Measurements from ENCODE around the gene SSH2. TPM values are rescaled to one million over a fixed set of nuclear protein-coding genes. Genes with fewer than 3 reads are reported as not detected.
A peak's percentile ranks its signal among the peaks of the same experiment; 100 is the strongest.

Gene SSH2
- total and polyA plus RNA-seq, 9 of the 15 experiments (the other 6 are each of a cell fraction or from before 2014, with no cell fraction given), result 3.9 to 16.1 (median 10.2) TPM

DNA sequence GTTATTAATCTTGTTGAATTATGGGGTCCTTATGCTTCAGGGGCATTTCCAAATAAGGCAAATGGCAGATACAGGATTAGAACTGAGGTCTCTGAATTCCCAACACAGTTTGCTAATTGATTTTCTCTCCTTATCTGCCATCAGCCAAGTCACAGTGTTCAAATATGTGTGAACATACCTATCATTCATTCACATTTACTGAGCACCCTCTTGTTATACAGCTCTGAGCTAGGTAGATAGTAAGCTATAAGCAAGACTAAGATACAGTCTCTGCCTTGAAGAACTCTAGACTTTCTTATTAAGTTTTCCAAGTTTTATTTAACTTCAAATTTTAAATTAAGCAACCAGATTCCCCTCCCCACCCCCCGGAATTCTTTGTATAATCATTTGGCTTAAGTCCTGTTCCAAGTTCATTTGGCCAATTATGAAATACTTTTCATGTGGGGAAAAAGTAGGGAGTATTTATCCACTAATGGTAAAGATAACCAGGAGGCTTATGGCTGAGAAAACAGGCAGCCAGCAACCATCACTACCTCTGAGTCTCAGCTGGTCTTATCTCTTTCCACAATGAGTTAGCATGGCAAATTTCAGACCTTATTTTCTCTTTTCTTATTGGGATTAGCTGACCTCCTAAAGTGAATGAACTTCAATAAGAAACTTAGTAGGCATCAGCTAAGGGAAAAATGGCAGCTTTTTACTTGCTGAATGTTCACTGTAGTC, 275.9 kb downstream of the SSH2 start (continued):
- TF ChIP-seq, protein P1, sequence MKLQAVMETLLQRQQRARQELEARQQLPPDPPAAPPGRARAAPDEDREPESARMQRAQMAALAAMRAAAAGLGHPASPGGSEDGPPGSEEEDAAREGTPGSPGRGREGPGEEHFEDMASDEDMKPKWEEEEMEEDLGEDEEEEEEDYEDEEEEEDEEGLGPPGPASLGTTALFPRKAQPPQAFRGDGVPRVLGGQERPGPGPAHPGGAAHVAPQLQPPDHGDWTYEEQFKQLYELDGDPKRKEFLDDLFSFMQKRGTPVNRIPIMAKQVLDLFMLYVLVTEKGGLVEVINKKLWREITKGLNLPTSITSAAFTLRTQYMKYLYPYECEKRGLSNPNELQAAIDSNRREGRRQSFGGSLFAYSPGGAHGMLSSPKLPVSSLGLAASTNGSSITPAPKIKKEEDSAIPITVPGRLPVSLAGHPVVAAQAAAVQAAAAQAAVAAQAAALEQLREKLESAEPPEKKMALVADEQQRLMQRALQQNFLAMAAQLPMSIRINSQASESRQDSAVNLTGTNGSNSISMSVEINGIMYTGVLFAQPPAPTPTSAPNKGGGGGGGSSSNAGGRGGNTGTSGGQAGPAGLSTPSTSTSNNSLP (IDR thresholded peaks at IDR 0.05; ENCODE audit: borderline replicate concordance, low read depth, low read length), result no peak
- TF ChIP-seq, protein P2, sequence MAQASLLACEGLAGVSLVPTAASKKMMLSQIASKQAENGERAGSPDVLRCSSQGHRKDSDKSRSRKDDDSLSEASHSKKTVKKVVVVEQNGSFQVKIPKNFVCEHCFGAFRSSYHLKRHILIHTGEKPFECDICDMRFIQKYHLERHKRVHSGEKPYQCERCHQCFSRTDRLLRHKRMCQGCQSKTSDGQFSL (CRISPR knock-in tag; IDR thresholded peaks at IDR 0.05), result no peak
- TF ChIP-seq, protein P2 (tag; IDR thresholded peaks at IDR 0.05), result no peak
- TF ChIP-seq FOXJ2 (tag; IDR thresholded peaks at IDR 0.05) (no peak), CBFA2T3 (IDR thresholded peaks at IDR 0.05) (peak; percentile 78), ZNF583 (CRISPR knock-in tag; IDR thresholded peaks at IDR 0.05) (no peak), HMG20A (CRISPR knock-in tag; conservative IDR thresholded peaks at IDR 0.05) (no peak), HDAC8 (tag; IDR thresholded peaks at IDR 0.05) (no peak), SRSF1 (IDR thresholded peaks at IDR 0.05; ENCODE audit: low read depth, low read length) (no peak), HDAC6 (IDR thresholded peaks at IDR 0.05; ENCODE audit: low read depth, low read length) (no peak), ZNF766 (CRISPR knock-in tag; conservative IDR thresholded peaks at IDR 0.05) (0 out of 2 replicates have a peak, but pooled peaks have one; percentile 54), HMG20B (CRISPR knock-in tag; IDR thresholded peaks at IDR 0.05) (no peak), JUND (IDR thresholded peaks at IDR 0.05; ENCODE audit: borderline replicate concordance, low read depth, low read length) (peak; percentile 27; the same call in 1 of the 2 replicates), JUND (tag; IDR thresholded peaks at IDR 0.05; ENCODE audit: borderline replicate concordance, low read depth, low read length) (no peak), CREM (IDR thresholded peaks at IDR 0.05; ENCODE audit: low read depth) (no peak), PTTG1 (tag; IDR thresholded peaks at IDR 0.05; ENCODE audit: low read depth) (no peak), CAMTA2 (CRISPR knock-in tag; conservative IDR thresholded peaks at IDR 0.05) (no peak), TARDBP (IDR thresholded peaks at IDR 0.05) (no peak), PHB (CRISPR knock-in tag; IDR thresholded peaks at IDR 0.05) (no peak), YY1 (IDR thresholded peaks at IDR 0.05; ENCODE audit: borderline replicate concordance in 1 of 3, control insufficient read depth in 1 of 3, extremely low read depth in 1 of 3, insufficient read depth in 3 of 3, insufficient read length in 1 of 3, insufficient replicate concordance in 2 of 3, low read depth in 1 of 3, low read length in 2 of 3) (peak in 1 of 3 experiments; percentile 42), PHTF2 (CRISPR knock-in tag; IDR thresholded peaks at IDR 0.05) (no peak)
- TF ChIP-seq, protein P3, sequence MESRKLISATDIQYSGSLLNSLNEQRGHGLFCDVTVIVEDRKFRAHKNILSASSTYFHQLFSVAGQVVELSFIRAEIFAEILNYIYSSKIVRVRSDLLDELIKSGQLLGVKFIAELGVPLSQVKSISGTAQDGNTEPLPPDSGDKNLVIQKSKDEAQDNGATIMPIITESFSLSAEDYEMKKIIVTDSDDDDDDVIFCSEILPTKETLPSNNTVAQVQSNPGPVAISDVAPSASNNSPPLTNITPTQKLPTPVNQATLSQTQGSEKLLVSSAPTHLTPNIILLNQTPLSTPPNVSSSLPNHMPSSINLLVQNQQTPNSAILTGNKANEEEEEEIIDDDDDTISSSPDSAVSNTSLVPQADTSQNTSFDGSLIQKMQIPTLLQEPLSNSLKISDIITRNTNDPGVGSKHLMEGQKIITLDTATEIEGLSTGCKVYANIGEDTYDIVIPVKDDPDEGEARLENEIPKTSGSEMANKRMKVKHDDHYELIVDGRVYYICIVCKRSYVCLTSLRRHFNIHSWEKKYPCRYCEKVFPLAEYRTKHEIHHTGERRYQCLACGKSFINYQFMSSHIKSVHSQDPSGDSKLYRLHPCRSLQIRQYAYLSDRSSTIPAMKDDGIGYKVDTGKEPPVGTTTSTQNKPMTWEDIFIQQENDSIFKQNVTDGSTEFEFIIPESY (CRISPR knock-in tag; IDR thresholded peaks at IDR 0.05), result no peak
- TF ChIP-seq, protein P4, sequence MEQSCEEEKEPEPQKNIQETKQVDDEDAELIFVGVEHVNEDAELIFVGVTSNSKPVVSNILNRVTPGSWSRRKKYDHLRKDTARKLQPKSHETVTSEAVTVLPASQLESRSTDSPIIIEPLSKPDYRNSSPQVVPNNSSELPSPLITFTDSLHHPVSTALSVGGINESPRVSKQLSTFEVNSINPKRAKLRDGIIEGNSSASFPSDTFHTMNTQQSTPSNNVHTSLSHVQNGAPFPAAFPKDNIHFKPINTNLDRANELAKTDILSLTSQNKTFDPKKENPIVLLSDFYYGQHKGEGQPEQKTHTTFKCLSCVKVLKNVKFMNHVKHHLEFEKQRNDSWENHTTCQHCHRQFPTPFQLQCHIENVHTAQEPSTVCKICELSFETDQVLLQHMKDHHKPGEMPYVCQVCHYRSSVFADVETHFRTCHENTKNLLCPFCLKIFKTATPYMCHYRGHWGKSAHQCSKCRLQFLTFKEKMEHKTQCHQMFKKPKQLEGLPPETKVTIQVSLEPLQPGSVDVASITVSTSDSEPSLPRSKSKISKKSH (CRISPR knock-in tag; IDR thresholded peaks at IDR 0.05), result no peak
